Measurements from ENCODE around the gene TMEM270. TPM values are rescaled to one million over a fixed set of nuclear protein-coding genes. Genes with fewer than 3 reads are reported as not detected.

The TMEM270 gene
- total RNA-seq, 1 donor from 2014 or later: not detected

- peak overlapping the region; percentile 83 for H3K27ac Mint-ChIP-seq
- H3K9me3 Mint-ChIP-seq: no peaks in the 10 kb centered on the region
- H3K4me1 Mint-ChIP-seq: peaks cover 60% of the 10 kb centered on the region
- no peak for DNase-seq (ENCODE audit: low spot score in 2 of 2, unreplicated experiment in 2 of 2)
- H3K4me3 Mint-ChIP-seq: no peak overlapping the region
- peaks cover 2% of the 10 kb centered on the region for H3K27me3 Mint-ChIP-seq (ENCODE audit: low read depth)
- TF ChIP-seq CTCF (IDR thresholded peaks at IDR 0.05; ENCODE audit: unreplicated experiment): no peak
- no peaks in the 10 kb centered on the region for H3K36me3 Mint-ChIP-seq
These were observed 32.7 kb upstream of the TMEM270 start for GRCh38 chr7:73828107-73828803.

GRCh38 chr7:73828972-73829371 lies 32.0 kb upstream of the TMEM270 start:
- Mint-ChIP-seq H3K27ac (peak overlapping the region; percentile 99), H3K4me3 (no peak overlapping the region), H3K36me3 (no peaks in the 10 kb centered on the region), H3K4me1 (peaks cover 67% of the 10 kb centered on the region), H3K27me3 (ENCODE audit: low read depth) (peaks cover 2% of the 10 kb centered on the region), H3K9me3 (no peaks in the 10 kb centered on the region)
- TF ChIP-seq CTCF (IDR thresholded peaks at IDR 0.05; ENCODE audit: unreplicated experiment): no peak
- DNase-seq (ENCODE audit: low spot score in 2 of 2, unreplicated experiment in 2 of 2): no peak

GRCh38 chr7:73829505-73829904 lies 31.5 kb upstream of the TMEM270 start:
- no peak for DNase-seq (ENCODE audit: low spot score in 2 of 2, unreplicated experiment in 2 of 2)
- peak overlapping the region; percentile 99 for H3K27ac Mint-ChIP-seq
- H3K4me3 Mint-ChIP-seq: peak overlapping the region; percentile 28
- H3K4me1 Mint-ChIP-seq: peaks cover 67% of the 10 kb centered on the region
- H3K9me3 Mint-ChIP-seq: no peaks in the 10 kb centered on the region
- H3K27me3 Mint-ChIP-seq (ENCODE audit: low read depth): peaks cover 2% of the 10 kb centered on the region
- no peaks in the 10 kb centered on the region for H3K36me3 Mint-ChIP-seq
- no peak for TF ChIP-seq CTCF (IDR thresholded peaks at IDR 0.05; ENCODE audit: unreplicated experiment)

- H3K4me3 Mint-ChIP-seq: peak overlapping the region; percentile 79
- H3K27ac Mint-ChIP-seq: peak overlapping the region; percentile 99
- H3K36me3 Mint-ChIP-seq: no peaks in the 10 kb centered on the region
- no peak for DNase-seq (ENCODE audit: low spot score in 2 of 2, unreplicated experiment in 2 of 2)
- peaks cover 67% of the 10 kb centered on the region for H3K4me1 Mint-ChIP-seq
- H3K9me3 Mint-ChIP-seq: no peaks in the 10 kb centered on the region
- TF ChIP-seq CTCF (IDR thresholded peaks at IDR 0.05; ENCODE audit: unreplicated experiment): no peak
- peaks cover 2% of the 10 kb centered on the region for H3K27me3 Mint-ChIP-seq (ENCODE audit: low read depth)
These were observed 30.9 kb upstream of the TMEM270 start for GRCh38 chr7:73829921-73830680.

- H3K4me1 Mint-ChIP-seq: peaks cover 67% of the 10 kb centered on the region
- H3K4me3 Mint-ChIP-seq: peak within 1 kb of the TSS; percentile 79
- H3K9me3 Mint-ChIP-seq: no peaks in the 10 kb centered on the region
- H3K36me3 Mint-ChIP-seq: no peaks in the 10 kb centered on the region
- H3K27me3 Mint-ChIP-seq (ENCODE audit: low read depth): peaks cover 2% of the 10 kb centered on the region
- no peak for TF ChIP-seq CTCF (IDR thresholded peaks at IDR 0.05; ENCODE audit: unreplicated experiment)
- peak; percentile 55 to 71 for DNase-seq (ENCODE audit: low spot score in 2 of 2, unreplicated experiment in 2 of 2)
- peak within 1 kb of the TSS; percentile 99 for H3K27ac Mint-ChIP-seq
These were observed 30.0 kb upstream of the TMEM270 start, which contains the start of gene CLDN4 for GRCh38 chr7:73830681-73831583. TSS of gene CLDN4 (plus strand) at chr7:73830996. CDS start at chr7:73831202, 206 bp downstream.

All from mesothelial cell of epicardium (in vitro differentiated cells).